OCI-LY1 (cell line): ENCODE results near the gene MMS19.
A peak's percentile ranks its signal among the peaks of the same experiment; 100 is the strongest.

Experiments used
- H2AFZ ChIP-seq: fragments of 200-600 bp; sonication (generic), shearing (Covaris generic); 2 replicates; pipeline ENCODE4 v1.6.0; 2014; ENCODE audit warnings: antibody characterized with exemption, mild to moderate bottlenecking, low read length
- H3F3A ChIP-seq: fragments of 200-600 bp; sonication (generic), shearing (Covaris generic); 2 replicates; pipeline ENCODE4 v1.6.0; 2014; ENCODE audit warnings: mild to moderate bottlenecking, antibody characterized with exemption, low read length, moderate library complexity; ENCODE audit not compliant: insufficient read depth
- H3K27ac ChIP-seq: fragments of 200-600 bp; sonication (generic); 2 replicates; pipeline ENCODE4 v1.5.1; 2014; ENCODE audit warnings: low read length, mixed run types, mild to moderate bottlenecking, low read depth; ENCODE audit not compliant: poor library complexity, severe bottlenecking
- H3K27me3 ChIP-seq: fragments of 200-600 bp; sonication (generic); 2 replicates; pipeline ENCODE4 v1.6.0; 2014; ENCODE audit warnings: antibody characterized with exemption, mild to moderate bottlenecking, low read length, moderate library complexity; ENCODE audit not compliant: insufficient read depth
- H3K36me3 ChIP-seq: fragments of 200-600 bp; sonication (generic); 2 replicates; pipeline ENCODE4 v1.6.1; 2014; ENCODE audit warnings: mild to moderate bottlenecking, antibody characterized with exemption, low read length, moderate library complexity, mixed read lengths; ENCODE audit not compliant: insufficient read depth
- H3K4me1 ChIP-seq: fragments of 200-600 bp; sonication (generic); 2 replicates; pipeline ENCODE4 v1.5.1; 2014; ENCODE audit warnings: mild to moderate bottlenecking, low read length, moderate library complexity; ENCODE audit not compliant: insufficient read depth, severe bottlenecking
- H3K4me2 ChIP-seq: fragments of 200-600 bp; sonication (generic), shearing (Covaris generic); 2 replicates; pipeline ENCODE4 v1.6.1; 2014; ENCODE audit warnings: low read length
- H3K4me3 ChIP-seq: fragments of 200-600 bp; sonication (generic); 2 replicates; pipeline ENCODE4 v1.5.1; 2014; ENCODE audit warnings: low read length, low read depth, mild to moderate bottlenecking, mixed read lengths; ENCODE audit not compliant: poor library complexity, severe bottlenecking
- H3K79me2 ChIP-seq: fragments of 200-600 bp; shearing (Covaris generic); 2 replicates; pipeline ENCODE4 v1.6.1; 2016; ENCODE audit warnings: mixed run types, low read length, mixed read lengths; ENCODE audit not compliant: insufficient read depth
- H3K9ac ChIP-seq: fragments of 200-600 bp; sonication (generic), shearing (Covaris generic); 2 replicates; pipeline ENCODE4 v1.6.1; 2014; ENCODE audit warnings: mild to moderate bottlenecking, low read length, mixed read lengths
- H3K9me2 ChIP-seq: fragments of 200-600 bp; sonication (generic), shearing (Covaris generic); 2 replicates; pipeline ENCODE4 v1.6.1; 2014; ENCODE audit warnings: low read depth, mild to moderate bottlenecking, low read length, mixed read lengths
- H3K9me3 ChIP-seq: fragments of 200-600 bp; shearing (Covaris generic); 2 replicates; pipeline ENCODE4 v1.6.1; 2014; ENCODE audit warnings: low read length, mixed read lengths
- H4K20me1 ChIP-seq: fragments of 200-600 bp; sonication (generic), shearing (Covaris generic); 2 replicates; pipeline ENCODE4 v1.6.0; 2016; ENCODE audit warnings: mild to moderate bottlenecking, low read length; ENCODE audit not compliant: insufficient read depth
- EZH2 ChIP-seq: fragments of 200-600 bp; sonication (generic), shearing (Covaris generic); IDR thresholded peaks from 2 replicates; pipeline ENCODE4 v1.8.0; 2017; ENCODE audit warnings: borderline replicate concordance, mixed run types, mild to moderate bottlenecking, antibody characterized with exemption, low read length, moderate library complexity, mixed read lengths
- TF ChIP-seq, protein P1 (sequence below): fragments of 200-600 bp; sonication (generic), shearing (Covaris generic); IDR thresholded peaks from 2 replicates; pipeline ENCODE4 v1.5.1; 2017; ENCODE audit warnings: mild to moderate bottlenecking, antibody characterized with exemption, low read length, moderate library complexity, mixed read lengths

The MMS19 gene

DNA sequence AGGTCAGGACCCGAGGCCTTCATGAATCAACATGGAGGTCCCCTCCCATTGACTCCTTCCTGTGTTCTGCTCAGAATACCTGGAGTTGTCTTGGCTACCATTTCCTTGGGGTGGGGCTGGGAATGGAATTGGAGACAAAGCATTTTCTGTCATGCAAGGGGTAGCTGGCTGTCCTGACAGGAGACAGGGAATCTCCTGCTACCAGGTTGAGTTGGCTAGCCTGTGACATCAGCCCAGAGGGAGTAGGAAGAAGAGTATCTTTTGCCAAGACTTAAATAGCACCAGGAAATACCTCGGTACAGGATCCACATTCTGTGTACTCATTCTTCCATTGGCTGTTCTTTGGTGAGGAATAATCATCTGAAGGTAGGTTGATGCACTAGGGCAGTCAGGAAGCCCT, 47.4 kb downstream of the MMS19 start:
- no peak overlapping the region for H2AFZ ChIP-seq
- no peaks in the 10 kb centered on the region for H3K9me2 ChIP-seq
- H3K27me3 ChIP-seq, result no peaks in the 10 kb centered on the region
- TF ChIP-seq, protein P1, sequence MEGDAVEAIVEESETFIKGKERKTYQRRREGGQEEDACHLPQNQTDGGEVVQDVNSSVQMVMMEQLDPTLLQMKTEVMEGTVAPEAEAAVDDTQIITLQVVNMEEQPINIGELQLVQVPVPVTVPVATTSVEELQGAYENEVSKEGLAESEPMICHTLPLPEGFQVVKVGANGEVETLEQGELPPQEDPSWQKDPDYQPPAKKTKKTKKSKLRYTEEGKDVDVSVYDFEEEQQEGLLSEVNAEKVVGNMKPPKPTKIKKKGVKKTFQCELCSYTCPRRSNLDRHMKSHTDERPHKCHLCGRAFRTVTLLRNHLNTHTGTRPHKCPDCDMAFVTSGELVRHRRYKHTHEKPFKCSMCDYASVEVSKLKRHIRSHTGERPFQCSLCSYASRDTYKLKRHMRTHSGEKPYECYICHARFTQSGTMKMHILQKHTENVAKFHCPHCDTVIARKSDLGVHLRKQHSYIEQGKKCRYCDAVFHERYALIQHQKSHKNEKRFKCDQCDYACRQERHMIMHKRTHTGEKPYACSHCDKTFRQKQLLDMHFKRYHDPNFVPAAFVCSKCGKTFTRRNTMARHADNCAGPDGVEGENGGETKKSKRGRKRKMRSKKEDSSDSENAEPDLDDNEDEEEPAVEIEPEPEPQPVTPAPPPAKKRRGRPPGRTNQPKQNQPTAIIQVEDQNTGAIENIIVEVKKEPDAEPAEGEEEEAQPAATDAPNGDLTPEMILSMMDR, result no peak
- no peak for TF ChIP-seq EZH2
- H3K4me1 ChIP-seq, result peaks cover 17% of the 10 kb centered on the region
- H3K4me3 ChIP-seq, result no peak overlapping the region
- H4K20me1 ChIP-seq, result no peaks in the 10 kb centered on the region
- peaks cover 10% of the 10 kb centered on the region for H3K79me2 ChIP-seq
- H3F3A ChIP-seq, result no peaks in the 10 kb centered on the region
- H3K27ac ChIP-seq, result no peak overlapping the region
- peaks cover 24% of the 10 kb centered on the region for H3K36me3 ChIP-seq
- H3K9me3 ChIP-seq, result no peaks in the 10 kb centered on the region
- no peak overlapping the region for H3K9ac ChIP-seq
- no peak overlapping the region for H3K4me2 ChIP-seq

DNA sequence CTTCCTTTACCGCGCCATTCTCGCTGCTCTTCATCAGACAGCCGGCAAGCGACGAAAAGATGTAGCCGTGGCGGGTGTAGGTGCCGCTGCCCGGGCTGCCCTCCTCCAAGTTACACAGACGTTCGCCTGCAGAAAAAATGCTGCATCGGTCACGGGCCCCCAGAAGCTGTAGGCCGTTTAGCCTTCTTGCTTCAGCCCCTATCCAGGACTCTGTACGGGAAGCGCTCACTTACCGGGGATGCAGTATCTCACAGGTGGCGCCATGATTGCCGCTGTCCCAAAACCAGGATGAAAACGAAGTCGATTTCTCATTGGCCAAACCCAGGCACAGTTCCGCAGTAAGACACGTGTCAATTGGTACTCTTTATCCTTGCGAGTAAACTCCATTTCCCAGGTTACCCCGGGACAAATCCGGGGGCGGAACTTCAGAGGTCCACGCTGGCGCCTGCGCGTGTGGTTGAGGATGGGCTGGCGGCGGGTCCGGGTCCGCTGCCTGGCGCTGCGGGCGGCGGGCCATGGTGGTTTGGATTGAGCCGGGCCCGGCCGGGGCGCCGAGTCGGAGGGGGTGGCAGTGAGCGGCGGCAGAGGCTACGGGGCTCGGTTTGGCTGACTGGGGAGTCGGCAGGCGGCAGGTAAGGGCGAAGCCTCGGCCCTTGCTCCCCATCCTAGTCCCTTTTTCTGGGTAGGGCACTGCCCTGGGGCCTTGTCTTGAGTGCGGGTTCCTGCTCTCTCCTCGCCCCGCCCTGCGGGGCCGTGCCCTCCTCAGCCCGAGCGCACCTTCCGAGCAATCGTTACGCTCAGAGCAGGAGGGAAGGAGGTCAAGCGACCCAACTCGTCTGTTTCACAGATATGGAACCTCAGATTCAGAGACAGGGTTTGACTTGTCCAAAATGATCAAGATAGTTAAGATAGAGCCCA, 52.2 kb downstream of the MMS19 start, which contains the start of the genes EXOSC1 and ZDHHC16:
TSS of gene EXOSC1 (minus strand) at position 285 of the 918 bp plus-strand sequence. CDS start at position 264, 21 bp downstream.
TSS of gene ZDHHC16 (plus strand) at position 454 of the 918 bp plus-strand sequence. CDS start 5,501 bp downstream, outside the sequence.
- peaks cover 27% of the 10 kb centered on the region for H3K4me1 ChIP-seq

DNA sequence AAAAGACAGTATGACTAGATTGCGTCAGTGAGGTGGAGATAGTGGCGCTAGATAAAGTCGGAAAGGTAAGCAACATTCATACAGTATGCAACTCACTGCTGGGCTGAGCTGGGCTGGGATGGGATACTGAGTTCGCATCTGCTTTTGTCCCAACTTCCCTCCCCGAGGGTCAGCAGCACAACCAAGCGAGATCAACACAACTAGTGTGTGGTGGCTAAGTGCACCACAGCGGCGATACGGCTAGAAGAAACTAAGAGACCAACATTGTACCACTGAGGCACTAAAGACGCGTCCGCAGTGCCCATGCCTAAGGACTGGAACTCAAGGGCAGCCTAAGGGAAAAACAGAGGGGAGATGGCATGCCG, 52.9 kb downstream of the MMS19 start:
- Histone ChIP-seq H3K27me3 (no peaks in the 10 kb centered on the region), H3K9me3 (no peaks in the 10 kb centered on the region), H4K20me1 (no peaks in the 10 kb centered on the region), H3F3A (no peaks in the 10 kb centered on the region), H3K79me2 (peaks cover 17% of the 10 kb centered on the region), H3K9me2 (no peaks in the 10 kb centered on the region), H3K27ac (no peak overlapping the region), H3K4me3 (peak overlapping the region; percentile 92), H3K4me1 (peaks cover 27% of the 10 kb centered on the region), H3K9ac (peak overlapping the region; percentile 84), H3K36me3 (peaks cover 6% of the 10 kb centered on the region; the same call in 1 of the 2 replicates), H2AFZ (no peak overlapping the region), H3K4me2 (peak overlapping the region; percentile 94)
- no peak for TF ChIP-seq EZH2
- TF ChIP-seq, protein P1, result no peak

More for the DNA sequence above, 52.2 kb downstream of the MMS19 start, which contains the start of the genes EXOSC1 and ZDHHC16:
- H3K4me3 ChIP-seq, result peak within 1 kb of the TSS; percentile 92
- H3K27me3 ChIP-seq, result no peaks in the 10 kb centered on the region
- no peaks in the 10 kb centered on the region for H3K9me2 ChIP-seq
- peaks cover 17% of the 10 kb centered on the region for H3K79me2 ChIP-seq
- peak within 1 kb of the TSS; percentile 84 for H3K9ac ChIP-seq
- peak within 1 kb of the TSS; percentile 94 for H3K4me2 ChIP-seq
- H3K36me3 ChIP-seq, result peaks cover 2% of the 10 kb centered on the region; the same call in 1 of the 2 replicates
- no peaks in the 10 kb centered on the region for H4K20me1 ChIP-seq
- H3K9me3 ChIP-seq, result no peaks in the 10 kb centered on the region
- no peak within 1 kb of the TSS for H2AFZ ChIP-seq
- TF ChIP-seq EZH2, result no peak
- TF ChIP-seq, protein P1, result no peak; the same call in 1 of the 2 replicates
- no peak within 1 kb of the TSS for H3K27ac ChIP-seq
- H3F3A ChIP-seq, result no peaks in the 10 kb centered on the region
